Pons (tissue), 1 donor: Measurements from ENCODE around the gene SLC35F4.
"Not testable (repeated sequence)": the region's sequence is repeated elsewhere in the genome, so short reads cannot be mapped to it uniquely, and the experiment has no call there.

Source experiments
- DNase-seq: peaks from one replicate; pipeline ENCODE4 v3.0.0-alpha.2; 2016; ENCODE audit warnings: low spot score

The SLC35F4 gene

DNA sequence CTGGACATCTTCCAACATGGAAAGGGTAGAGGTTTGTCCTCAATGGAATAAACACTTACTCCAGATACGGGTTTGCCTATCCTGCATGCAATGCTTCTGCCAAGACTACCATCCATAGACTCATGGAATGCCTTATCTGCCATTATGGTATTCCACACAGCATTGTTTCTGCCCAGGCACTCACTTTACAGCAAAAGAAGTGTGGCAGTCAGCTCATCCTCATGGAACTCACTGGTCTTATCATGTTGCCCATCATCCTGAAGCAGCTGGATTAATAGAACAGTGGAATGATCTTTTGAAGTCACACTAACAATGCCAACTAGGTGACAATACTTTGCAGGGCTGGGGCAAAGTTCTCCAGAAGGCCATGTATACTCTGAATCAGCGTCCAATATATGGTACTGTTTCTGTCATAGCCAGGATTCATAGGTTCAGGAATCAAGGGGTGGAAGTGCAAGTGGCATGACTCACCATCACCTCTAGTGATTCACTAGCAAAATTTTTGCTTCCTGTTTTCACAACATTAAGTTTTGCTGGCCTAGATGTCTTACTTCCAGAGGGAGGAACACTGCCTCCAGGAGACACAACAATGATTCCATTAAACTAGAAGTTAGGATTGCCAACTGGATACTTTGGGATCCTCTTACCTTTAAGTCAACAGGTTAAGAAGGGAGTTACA, 140.4 kb downstream of the SLC35F4 start:
- no peak for DNase-seq

GRCh38 chr14:57722141-57722540, 143.8 kb downstream of the SLC35F4 start:
- not testable (repeated sequence) for DNase-seq

DNA sequence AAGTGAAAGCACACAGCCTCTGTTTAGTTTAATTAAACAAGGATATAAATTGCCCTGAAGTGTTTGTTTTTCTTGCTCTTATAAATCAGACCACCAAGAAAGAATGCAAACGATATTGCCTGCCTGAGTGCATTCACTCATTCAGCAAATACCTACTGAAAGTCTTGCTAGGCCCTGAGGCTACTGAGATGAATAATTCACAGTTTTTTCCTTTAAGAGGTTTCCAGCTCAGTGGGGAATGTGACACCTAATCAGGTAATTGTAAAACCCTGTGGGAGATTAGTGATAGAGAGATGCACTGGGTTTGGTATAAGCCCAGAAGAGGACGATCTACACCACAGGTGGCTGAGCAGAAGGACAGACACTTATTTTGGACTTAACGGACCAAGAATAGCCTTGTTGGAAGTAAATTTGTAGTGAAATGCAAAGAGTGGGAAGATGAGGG, 151.4 kb downstream of the SLC35F4 start:
- DNase-seq, result no peak

- no peak for DNase-seq
Measured at GRCh38 chr14:57712698-57713097, 153.2 kb downstream of the SLC35F4 start.

GRCh38 chr14:57712102-57712501, 153.8 kb downstream of the SLC35F4 start:
- DNase-seq, result no peak

DNA sequence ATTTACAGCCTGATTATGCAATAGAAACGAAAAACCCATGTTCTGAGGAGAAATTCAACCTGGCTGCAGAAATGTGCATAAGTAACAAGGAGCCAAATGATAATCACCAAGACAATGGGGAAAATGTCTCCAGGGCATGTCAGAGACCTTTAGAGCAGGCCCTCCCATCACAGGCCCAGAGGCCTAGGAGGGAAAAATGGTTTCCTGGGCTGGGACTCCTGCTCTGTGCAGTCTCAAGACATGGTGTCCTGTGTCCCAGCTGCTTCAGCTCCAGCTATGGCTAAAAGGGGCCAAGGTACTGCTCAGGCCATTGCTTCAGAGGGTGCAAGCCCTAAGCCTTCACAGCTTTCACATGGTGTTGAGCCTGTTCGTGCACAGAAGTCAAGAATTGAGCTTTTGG, 156.0 kb downstream of the SLC35F4 start:
- no peak for DNase-seq

GRCh38 chr14:57709086-57709485, 156.8 kb downstream of the SLC35F4 start:
- not testable (repeated sequence) for DNase-seq

DNA sequence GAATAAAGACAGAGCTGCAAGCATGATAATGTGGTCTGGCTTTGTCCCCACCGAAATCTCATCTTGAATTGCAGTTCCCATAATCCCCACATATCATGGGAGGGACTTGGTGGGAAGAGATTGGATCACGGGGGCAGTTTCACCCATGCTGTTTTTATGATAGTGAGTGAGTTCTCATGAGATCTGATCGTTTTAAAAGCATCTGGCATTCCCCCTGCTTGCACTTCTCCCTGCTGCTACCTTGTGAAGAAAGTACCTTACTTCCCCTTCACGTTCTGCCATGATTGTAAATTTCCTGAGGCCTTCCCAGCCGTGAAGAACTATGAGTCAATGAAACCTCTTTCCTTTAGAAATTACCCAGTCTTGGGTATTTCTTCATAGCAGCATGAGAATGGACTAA, 158.7 kb downstream of the SLC35F4 start:
- no peak for DNase-seq

DNA sequence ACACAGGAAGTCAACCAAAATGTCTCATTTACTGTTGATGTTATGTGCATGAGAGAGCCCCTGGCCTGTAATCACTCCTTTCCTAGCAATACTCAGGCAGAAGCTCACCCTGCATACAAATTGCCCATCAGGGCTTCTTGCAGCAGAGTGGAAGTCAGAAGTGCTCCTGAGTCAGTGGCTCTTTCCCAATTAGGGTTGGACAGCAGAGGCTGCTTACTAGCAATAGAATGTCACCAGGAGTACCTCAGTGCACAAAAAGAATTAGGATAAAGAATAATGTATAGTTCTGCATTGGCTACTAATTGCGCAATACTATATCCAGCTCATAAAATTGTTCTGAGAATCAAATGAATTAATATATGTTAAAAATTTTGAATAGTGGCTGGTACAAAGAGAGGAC, 161.1 kb downstream of the SLC35F4 start:
- no peak for DNase-seq

GRCh38 chr14:57699947-57700346, 165.9 kb downstream of the SLC35F4 start:
- DNase-seq, result no peak

- peak; percentile 34 for DNase-seq
Measured at GRCh38 chr14:57692671-57693070, 173.2 kb downstream of the SLC35F4 start.

- no peak for DNase-seq
Measured at GRCh38 chr14:57687416-57687815, 178.5 kb downstream of the SLC35F4 start.

DNA sequence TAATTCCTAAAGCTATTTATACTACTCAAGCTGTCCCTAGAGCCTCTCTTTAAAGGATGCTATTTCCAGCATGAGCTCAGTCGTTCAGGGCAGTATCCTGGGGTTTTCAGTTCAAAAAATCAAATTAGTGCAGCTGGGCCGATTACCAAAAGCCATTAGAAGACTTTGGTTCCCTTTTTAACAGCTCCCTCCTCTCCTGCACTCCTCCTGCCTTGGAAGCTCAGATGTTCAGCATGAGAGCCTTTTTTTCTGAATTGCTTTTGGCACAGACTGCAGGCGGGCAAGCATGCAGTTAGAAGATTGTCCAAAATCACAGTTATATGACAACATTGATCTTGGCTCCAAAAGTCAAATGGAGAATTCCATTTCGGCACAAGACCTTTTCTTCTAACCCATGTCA, 179.6 kb downstream of the SLC35F4 start:
- DNase-seq, result peak; percentile 45

GRCh38 chr14:57671021-57671420, 194.9 kb downstream of the SLC35F4 start:
- DNase-seq, result no peak

GRCh38 chr14:57660208-57660607, 205.7 kb downstream of the SLC35F4 start:
- DNase-seq, result no peak

- DNase-seq, result no peak
Measured at GRCh38 chr14:57659052-57659451, 206.8 kb downstream of the SLC35F4 start.

DNA sequence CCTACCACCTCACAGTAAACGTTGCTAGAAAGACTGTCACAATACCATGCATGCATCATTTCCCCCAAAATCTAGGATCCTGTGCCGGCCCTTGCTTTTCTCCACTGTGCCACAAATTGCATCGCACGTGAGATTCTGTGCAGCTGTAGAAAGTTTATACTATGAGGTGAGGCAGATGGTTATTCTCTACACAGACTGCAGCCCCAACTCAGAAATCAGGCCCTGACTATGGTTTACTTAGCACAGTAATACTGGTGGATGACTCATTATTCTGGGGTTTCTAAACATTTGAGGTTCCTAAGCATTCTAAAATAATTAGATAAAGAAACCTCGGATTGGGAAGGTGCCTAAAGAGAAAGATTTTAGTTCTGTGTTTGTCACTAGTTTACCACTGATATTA, 208.4 kb downstream of the SLC35F4 start:
- DNase-seq, result no peak

DNA sequence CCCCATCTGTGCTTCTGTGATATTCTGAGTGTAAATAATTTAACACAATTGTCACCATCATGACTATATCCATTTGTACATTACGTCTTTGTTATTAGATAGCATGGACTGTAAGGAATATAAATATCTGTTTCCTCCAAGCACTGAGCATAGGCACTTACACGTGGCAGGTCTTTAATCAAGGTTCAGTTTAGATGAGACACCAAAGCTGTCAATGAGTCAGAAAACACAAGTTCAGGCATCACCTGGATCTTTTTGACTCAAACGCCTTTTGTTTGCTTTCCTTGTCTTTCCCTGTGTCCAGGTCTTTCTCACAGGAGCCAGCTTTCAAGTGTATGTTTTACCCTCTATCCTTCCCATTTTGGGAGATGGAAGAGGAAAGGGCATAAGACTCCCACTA, 209.0 kb downstream of the SLC35F4 start:
- DNase-seq, result no peak

DNA sequence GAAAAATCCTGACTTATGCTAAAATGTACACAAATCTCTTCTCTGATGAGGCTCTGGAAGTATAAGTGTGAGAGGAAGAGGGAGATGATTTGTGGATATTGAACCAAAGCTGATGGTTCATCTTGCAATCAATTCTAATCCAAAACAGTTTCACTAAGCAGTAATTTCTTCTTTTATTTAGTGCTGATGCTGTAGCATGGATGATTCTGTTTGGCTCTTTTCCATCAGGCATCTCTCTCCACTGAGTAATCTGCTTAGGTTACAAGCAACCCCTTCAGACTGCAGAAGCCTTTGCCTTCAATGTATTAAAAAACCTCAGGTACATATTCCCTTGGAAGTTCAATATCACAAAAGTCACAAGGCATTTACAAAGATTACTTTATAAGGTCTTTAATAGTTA, 213.1 kb downstream of the SLC35F4 start:
- DNase-seq, result no peak

DNA sequence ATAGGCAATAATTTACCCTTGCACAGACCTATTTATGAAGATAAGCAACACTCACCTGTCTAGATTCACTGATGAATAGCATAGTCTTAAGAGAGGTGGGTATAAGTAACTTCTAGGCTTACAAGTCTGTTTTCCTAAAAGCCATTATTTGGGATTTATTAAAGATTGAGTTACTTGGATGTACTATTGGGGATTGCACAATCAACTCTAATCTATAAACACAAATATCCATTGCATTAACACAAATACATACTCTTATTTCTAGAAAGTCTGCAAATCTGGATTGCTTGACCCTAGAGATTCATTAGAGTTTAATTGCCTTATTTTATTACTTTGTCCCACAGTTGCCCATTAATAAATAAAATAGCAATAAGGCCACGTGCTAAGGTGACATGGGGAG, 224.1 kb downstream of the SLC35F4 start:
- DNase-seq, result no peak

- DNase-seq, result no peak
Measured at GRCh38 chr14:57640036-57640435, 225.9 kb downstream of the SLC35F4 start.

- no peak for DNase-seq
Measured at GRCh38 chr14:57637901-57638300, 228.0 kb downstream of the SLC35F4 start.

DNA sequence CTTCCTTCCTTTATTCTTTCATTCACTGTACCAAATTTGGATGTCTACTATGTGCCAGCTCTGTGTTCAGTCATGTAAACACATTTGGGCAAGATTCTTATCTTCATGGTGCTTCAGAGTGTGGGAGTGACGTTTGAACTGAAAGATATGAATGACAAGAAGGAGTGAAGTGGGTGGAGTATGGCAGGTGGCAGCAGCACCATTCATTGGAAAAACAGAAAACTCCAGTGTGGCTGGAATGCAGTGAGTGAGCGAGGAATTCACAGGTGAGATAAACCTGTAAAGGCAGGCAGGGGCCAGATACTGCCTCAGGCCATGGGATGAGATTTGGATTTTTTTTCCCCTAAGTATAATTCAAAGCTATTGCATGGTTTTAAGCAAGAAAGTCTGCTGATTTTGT, 231.6 kb downstream of the SLC35F4 start:
- no peak for DNase-seq

DNA sequence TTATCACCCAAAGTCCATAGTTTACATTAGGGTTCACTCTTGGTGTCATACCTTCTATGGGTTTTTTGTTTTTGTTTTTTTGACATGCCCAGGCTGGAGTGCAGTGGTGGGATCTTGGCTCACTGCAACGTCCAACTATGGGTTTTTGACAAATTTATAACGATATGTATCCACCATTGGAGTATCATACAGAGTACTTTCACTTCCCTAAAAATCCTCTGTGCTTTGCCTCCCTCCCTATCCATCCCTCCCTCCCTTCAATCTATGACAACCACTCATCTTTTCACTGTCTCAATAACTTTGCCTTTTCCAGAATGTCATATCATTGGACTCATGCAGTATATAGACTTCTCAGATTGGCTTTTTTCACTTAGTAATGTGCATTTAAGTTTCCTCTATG, 233.2 kb downstream of the SLC35F4 start:
- no peak for DNase-seq
